Loucy (cell line): ENCODE results near the gene CACNA2D3.

Experiments
- CTCF ChIP-seq: fragments of 200-600 bp; sonication (generic); conservative IDR thresholded peaks from 2 replicates; pipeline ENCODE4 v1.5.1; 2014; ENCODE audit warnings: mild to moderate bottlenecking, antibody characterized with exemption, low read length
- EZH2phosphoT487 ChIP-seq: fragments of 200-600 bp; IDR thresholded peaks from 2 replicates; pipeline ENCODE4 v1.6.1; 2018; ENCODE audit warnings: antibody characterized with exemption, mild to moderate bottlenecking, moderate library complexity, borderline replicate concordance

GRCh38 chr3:54357301-54357700 is 234.9 kb downstream of the CACNA2D3 start:
- TF ChIP-seq EZH2phosphoT487: no peak
- TF ChIP-seq CTCF: no peak
